ENCODE data around the gene APOH.

GRCh38 chr17:66255112-66255511, 25.9 kb upstream of the APOH start:
- TF ChIP-seq CTCF (IDR thresholded peaks at IDR 0.05) (peak; percentile 28 to 82 (median 72)), POLR2A (IDR thresholded peaks at IDR 0.05) (no peak)

Measured in esophagus squamous epithelium (tissue), 4 donors.